GM21717 (cell line): ENCODE data around the gene LRRC26.

Experiments
- ATAC-seq: cut with Tn5 transposase; IDR thresholded peaks from one replicate; pipeline ENCODE4 v1.9.1; 2021; ENCODE audit warnings: mild to moderate bottlenecking, moderate library complexity; ENCODE audit not compliant: unreplicated experiment

The LRRC26 gene

DNA sequence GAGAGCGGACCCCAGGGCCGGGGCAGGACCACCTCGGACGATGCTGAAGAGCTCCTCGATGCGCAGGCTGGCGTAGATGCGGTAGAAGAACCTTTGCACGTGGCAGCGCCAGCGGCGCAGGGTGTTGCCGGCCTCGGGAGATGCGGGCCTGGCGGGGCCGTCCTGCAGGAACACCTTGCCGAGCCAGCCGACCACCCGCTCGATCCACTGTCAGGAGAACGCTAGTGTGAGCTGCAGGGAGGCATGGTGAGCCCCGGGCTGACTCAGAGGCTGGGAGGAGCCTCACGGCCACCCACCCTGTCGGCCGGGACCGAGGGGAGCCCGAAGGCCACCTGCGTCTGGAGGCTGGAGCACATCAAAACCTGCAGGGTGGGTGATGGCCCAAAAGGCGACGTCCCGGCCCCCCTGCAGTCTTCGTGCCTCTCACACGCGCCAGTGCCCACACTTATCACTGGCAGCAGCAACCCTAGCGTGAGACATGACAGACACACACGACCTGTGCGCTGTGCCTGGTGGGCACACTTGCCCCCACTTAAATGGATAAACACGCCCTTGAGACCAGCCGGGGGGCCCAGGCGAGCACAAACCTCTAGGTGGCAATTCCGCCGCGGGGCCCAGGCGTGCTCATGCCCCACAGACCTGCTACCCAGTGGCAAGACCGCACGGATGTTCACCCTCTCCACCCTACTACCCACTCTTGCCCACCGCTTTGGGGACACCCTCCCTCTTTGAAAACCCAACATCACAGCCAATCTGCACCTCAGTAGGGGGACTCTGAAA lies 15.2 kb upstream of the LRRC26 start:
- no peak for ATAC-seq

DNA sequence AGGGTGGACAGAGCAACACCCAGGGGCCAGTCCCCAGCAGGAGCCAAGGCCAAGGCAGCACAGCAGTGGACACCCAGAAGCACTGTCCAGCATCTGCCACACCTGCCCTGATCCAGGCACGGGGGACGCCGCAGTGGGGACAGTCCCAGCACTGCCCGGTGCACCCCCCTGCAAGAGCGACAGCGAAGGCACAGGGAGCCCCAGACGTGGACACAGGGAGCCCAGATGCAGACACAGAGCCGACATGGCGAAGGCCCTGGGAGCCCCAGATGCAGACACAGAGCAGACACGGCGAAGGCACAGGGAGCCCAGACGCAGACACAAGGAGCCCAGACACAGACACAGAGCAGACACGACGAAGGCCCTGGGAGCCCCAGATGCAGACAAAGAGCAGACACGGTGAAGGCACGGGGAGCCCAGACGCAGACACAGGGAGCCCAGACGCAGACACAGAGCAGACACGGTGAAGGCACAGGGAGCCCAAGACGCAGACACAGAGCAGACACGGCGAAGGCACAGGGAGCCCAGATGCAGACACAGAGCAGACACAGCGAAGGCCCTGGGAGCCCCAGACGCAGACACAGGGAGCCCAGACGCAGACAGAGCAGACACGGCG lies 14.2 kb upstream of the LRRC26 start:
- ATAC-seq = no peak

DNA sequence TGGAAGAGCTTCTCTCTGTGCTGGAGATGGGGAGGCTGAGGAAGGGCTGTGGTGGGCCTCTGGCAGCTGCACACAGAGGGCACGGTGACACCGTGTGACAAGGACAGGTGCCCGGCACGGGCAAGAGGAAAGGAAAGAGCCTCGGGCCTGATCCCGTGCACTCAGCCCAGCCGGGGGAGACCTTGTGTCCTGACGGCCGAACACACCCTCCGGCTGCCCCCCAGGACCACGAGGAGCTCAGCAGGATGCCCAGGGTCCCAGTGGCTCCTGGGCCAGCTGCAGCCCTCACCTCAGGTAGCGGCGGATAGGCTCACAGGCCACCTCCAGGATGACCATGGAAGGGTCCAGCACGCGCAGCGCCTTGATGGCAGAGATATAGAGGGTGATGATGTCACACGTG lies 13.0 kb upstream of the LRRC26 start:
- no peak for ATAC-seq

DNA sequence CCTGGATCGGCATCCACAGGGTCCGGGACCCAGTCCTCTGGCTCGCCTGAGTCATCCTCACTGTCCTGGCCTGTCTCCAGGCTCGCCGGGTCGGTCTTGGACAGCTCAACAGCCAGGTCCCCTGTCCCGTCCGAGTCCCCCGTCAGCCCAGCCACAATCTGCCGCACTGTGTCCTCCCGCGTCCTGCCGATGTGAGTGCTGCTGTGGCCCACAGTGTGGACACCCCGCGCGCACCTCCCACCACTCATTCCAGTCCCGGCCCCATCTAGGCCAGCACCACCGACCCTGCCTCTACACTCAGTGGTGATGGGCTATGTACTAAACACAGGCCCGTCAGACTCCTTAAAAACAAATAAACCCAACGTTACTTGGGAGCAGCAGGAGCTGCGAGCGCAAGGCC lies 11.8 kb upstream of the LRRC26 start:
- ATAC-seq = no peak

DNA sequence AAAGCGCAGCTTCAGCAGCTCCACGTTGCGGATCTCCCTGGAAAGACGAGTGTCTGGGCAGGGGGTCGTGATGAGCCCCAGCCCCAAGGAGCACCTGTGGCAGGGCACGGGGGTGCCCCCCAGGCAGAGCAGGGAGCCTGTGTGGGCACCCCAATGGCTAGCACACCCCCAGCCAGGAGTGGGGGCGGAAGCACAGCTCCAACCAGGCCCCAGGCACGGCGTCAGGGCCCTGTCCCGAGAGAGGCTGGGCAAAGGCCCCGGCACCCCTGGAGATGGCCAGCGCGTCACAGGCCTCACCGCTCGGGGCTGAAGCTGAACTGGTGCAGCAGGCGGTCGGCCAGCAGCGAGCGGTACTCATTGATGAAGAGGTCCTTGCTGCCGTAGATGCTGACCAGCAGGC lies 10.6 kb upstream of the LRRC26 start:
- ATAC-seq = no peak

DNA sequence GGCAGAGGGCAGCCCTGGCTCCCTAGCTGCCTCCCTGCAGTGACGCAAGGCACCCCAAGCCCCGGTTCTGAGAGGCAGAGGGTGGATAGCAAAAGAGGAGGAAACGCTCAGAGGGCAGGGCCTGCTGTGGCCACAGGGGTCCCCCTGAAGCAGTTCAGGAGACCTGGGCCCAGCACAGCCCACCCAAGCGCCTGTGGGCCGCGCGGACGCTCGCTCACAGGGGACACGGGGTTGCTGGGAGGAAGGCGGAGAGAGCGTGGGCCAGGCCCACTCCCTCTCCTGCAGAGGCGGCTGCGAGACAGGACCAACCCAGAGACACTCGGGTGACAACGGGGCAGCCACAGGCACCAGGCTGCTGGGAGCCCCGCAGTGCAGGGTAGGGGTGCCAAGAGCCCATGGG lies 9.9 kb upstream of the LRRC26 start:
- ATAC-seq = no peak

DNA sequence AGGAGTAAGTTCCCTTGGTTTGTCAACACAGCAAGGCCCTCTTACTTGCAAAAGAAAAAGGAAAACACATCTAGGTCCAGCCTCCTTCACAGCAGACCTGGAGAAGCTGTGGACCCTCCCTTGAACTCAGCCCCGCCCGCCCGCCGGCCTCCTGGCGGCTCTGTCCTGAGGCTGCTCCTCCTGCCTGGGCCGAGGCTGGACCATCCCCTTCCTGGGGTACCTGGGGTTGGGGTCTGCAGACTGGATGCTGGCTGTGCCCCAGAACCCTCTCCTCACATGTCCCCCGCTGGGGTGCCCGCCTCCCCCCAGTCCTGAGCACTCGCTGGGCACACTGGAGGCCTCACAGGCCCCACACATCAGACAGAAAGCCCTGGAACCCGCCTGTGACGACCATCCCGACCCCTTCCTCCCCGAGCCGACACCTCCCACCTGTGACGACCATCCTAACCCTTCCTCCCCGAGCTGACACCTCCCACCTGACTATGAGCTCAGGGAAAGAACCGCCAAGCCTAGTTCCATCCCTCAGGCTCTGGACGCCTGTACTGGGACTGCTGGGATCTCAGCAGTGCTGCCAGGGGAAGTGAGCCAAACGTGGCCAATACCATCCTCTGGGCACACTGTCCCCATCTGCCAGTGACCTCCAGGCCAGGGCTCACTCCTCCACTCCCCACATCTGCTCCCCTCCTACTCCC lies 9.2 kb upstream of the LRRC26 start:
- ATAC-seq = no peak

DNA sequence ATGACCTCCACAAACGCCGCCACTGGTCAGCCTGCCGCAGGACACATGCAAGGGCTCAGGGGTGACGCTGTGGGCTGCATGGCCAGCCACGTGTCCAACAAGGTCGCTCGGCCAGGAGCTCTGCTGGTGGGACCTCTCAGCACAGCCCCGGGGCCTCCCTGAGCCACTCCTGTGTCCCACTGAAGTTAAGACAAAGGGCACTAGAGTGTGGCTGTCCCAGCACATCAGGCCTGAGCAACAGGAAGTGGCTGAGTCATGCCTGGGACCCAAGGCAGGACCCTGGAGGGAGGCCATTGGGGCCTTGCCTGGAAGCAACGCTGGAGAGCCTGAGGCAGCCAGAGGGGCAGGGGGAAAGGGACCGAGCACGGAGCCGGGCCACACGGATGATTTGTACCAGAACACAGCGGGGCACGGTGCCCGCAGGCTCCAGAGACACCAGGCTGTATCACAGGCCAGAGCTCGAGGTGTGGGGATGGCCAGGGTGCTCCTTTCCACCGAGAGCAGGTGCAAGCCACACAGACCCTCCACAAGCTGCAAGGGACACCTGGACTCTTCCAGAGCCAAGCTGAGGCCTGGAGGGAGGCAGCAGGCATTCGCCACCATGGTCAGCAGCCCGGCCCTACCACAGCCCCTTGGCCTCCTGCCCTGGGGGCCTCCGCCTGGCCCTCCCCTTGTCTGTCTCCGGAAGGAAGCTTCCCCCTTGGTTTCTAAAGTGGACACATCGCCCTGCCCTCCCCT lies 8.5 kb upstream of the LRRC26 start:
- no peak for ATAC-seq

DNA sequence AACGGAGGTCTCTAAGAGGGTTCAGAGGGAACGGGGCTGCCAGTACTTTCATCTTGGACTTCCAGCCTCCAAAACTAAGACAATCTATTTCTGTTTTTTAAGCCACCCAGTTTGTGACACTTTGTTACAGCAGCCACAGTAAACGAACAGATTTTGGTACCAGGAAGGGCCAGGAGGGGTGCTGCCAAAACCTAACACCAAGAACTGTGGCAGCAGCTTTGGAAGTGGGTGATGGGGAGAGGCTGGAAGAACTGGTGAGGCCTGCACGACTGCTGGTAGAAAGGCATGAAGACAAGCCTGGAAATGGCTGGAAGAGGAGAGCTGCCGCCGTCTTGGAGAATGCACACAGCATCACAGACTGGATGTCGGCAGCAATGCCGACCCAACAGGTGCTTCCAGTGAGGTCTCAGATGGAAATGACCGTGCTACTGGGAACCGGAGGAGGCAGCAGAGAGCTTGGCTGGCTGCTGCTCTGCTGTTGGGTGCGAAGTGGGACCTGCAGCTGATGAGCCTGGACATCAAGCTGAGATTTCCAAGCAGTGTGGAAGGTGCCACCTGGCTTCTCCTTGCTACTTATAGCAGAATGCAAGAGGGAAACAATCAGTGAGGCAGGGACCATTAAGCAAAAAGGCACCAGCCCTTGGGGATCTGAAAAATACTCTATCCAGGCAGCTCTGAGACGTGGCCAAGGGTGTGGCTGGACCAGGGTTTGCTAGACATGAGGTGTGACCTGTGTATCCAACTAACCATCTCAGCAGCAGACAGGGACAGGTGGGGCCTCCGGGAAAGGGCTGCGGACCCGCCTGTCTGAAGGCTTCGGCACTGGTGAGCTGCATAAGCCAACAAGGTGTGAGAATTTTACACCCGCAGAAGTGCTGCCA lies 6.7 kb upstream of the LRRC26 start:
- no peak for ATAC-seq

DNA sequence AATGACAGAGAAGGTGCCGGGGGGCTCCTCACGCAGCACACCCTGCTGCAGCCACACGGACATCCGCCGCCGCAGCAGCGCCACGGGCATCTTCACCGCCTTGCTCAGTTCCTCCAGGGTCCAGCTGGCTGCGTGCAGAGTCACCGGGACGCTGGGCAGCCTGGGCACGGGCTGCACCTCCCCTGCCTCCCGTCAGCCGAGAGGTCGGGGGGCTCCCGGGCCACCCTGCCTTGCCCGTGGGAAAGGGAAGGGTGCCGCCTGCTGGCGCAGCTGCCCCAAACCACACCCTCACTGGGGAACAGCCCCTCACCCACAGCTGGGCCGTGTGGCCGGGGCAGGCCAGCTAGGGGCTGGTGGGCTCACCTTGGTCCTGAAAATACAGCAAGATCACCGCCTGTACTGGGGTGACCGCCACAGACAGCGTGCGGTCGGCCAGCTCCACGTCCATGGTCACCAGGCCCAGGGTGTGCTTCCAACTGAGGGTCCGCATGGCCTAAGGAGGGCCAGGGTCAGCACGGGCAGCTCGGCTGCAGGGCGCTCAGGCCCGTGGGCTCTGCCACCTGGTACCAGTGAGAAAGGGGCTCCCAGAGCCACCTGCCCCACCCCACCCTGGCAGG lies 5.6 kb upstream of the LRRC26 start:
- ATAC-seq = no peak

DNA sequence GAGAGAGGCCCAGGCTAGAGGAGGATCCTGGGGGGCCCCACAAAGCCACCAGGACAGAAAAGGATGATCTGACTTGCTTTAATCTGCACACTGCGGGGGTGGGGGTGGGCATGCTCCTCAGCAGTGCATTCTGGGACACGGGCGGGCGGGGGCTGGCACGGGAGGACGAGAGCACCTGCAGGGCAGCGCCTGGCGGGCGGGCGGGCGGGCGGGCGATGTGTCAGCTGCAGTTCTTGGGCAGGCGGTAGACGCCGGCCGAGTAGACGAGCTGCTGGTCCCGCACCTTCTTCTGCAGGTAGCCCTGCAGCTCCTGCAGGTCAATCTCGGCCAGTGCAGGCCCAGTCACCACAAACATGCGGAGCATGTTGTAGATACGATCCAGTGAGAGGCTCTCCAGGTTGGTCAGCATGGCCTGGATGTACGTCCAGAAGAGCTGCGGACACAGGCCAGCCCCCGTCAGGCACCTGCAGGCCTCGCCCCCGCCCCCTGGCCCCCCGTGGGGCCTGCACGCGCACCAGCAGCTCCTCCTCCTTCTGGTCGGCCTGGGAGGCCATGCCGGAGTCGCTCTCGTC lies 5.0 kb upstream of the LRRC26 start:
- ATAC-seq = no peak

DNA sequence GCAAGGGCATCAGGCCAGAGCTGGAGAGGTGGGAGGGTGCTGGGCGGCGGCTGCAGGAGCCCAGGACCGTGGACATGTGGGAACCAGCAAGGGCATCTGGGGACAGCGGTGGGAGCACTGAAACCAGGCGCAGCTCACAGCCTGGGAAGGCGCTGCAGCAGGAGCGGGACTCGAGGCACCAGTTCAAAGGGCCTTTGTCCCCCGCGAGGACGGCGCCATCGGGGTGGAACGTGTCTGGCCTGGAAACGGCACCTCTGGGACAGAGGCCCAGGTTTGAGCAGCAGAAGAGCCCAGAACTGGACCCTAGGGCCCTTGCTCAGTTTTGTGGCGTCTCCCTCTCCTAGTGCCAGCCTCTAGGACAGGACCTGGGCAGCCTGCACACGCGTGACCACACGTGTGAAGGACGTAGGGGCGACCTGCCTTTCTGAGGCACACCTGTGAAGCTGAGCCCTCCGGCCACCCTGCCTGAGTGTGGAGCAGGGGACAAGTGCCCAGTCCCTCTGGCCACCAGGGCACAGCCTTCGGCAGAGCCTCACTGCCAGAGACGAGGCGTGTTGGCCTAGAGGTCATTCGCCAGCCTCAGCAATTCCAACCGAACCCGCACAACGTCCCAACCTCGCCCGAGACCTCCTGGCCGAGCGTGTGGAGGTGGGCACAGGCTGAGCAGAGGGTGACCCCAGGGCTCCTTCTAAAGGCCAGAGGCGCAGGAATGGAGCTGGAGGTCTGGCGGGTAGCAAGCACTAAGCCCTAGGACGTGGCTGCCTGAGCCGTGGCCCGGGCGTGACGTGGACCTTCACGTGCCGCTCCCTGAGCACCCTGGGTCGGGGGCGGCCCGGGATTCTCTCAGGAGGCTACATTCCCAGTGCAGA lies 4.2 kb upstream of the LRRC26 start:
- ATAC-seq = no peak

DNA sequence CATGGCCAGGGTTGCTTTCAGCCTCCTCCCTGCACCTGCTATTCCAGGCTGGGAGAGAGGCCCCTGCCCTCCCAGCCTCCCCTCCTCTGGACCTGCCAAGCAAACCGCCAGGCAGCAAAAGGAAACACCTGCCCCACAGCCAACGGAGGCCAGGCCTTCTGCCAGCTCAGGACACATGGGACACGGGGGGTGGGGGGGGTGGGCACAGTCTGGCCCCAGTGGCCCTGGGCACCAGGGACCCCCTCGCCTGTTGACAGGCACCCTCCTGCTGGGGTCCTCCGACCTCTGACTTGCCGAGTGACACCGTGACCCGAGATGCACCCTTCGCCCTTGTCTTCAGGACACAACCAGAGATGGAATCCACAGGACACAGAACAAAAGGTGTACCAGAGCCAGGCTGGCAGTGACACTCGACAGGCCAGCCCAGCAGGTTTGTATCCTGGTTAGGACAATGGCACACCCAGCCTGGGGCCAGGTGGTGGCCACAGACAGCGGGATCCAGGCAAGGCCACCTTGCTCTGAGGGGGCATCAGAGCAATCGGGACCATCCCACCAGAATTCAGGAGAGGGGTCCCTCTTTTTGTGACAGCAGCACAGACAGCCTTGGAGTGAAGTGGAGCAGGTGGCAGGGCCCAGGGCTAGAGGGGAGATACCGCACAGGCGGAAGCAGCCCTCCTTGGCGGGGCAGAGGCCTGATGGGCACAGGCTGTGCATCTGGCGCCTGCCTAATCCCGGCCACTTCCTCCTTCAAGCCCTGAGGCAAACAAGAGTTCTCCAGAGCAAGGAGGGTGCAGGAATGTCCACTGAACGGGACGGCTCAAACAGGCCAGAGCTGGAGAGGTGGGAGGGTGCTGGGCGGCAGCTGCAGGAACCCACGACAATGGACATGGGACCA lies 3.3 kb upstream of the LRRC26 start:
- no peak for ATAC-seq

DNA sequence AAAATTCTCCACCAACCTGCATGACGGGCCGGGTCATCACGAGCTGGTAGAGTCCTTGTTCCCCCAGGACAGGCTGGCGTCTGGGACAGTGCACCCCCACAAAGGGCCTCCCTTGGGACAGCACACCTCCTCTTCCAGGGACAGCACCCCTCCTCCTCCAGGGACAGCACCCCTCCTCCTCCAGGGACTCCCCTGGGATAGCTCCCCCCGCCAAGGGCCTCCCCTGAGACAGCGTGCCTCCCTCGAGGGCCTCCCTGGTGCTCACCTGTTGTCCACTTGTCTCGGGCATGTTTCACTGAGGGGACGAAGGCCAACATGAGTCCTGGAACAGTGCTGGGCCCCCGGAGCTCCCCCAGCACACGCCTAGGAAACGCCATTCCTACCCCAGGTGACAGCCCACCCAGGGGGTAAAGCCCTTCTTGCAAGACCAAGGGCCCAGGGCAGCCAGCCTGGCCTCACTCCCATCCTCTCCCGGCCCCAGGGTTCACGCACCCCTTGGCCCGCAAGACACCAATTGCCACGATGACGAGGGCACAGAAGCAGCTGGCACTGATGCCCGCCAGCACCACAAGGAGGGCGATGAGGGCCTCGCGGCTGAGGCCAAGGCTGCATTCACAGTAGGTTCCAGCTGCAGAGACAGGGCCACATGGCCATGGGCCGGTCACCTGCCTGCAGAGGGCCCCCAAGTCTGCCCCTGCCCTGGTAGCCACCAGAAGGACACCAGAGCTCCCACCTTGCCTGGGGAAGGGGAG lies 1.5 kb upstream of the LRRC26 start:
- no peak for ATAC-seq

DNA sequence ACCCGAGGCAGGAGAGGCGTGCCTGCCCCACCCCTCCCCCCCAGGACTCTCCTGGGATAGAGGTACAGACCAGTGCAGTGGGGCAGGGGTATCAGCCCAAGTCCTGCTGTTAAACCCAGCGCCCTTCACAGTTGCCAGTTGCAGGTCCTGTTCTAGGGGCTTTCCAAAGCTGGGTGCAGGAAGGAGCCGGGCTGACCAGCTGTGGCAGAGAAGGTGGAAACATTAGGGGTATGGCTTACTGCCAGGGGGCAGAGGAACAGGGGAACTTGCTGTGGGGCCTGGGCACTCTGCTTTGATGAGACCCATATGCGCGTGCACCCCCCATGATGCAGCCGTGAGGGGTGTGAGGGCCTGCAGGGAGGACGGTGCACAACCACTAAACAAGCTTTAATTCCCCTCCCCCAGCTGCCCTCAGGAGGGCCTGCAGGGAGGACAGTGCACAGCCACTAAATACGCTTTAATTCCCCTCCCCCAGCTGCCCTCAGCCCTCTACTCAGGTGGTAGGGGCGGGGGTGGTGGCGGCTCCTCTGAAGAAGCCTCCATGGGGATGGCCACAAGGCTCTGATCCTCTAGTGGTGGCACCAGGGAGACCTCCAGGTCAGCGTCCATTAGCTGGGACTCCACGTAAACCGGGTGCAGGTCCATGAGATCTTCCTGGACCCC lies 766 bp upstream of the LRRC26 start:
- no peak for ATAC-seq
